Gastroesophageal sphincter (tissue), 4 donors: Measurements from ENCODE around the gene IGSF23. TPM values are rescaled to one million over a fixed set of nuclear protein-coding genes. Genes with fewer than 3 reads are reported as not detected.

Experiments
- ATAC-seq: fragments of 150-250 bp; one replicate; pipeline ENCODE4 v1.9.1; 2016; ENCODE audit warnings: mild to moderate bottlenecking, moderate library complexity
- H3K27ac ChIP-seq, 4 donors: fragments of 200-600 bp; sonication (generic) in 3 of 4; 1 replicate in 3 of 4; 2 replicates in 1 of 4; pipeline ENCODE4 v1.5.1; 2016 to 2019
- H3K27me3 ChIP-seq: fragments of 200-600 bp; sonication (generic); one replicate; pipeline ENCODE4 v1.5.1; 2019
- H3K36me3 ChIP-seq, 2 donors: fragments of 200-600 bp; sonication (generic); one replicate each; pipeline ENCODE4 v1.5.1; 2019; ENCODE audit warnings: control low read depth in 1 of 2
- H3K4me1 ChIP-seq, 3 donors: fragments of 200-600 bp; sonication (generic); 1 replicate in 2 of 3; 2 replicates in 1 of 3; pipeline ENCODE4 v1.5.1; 2016 to 2019; ENCODE audit warnings: control low read depth in 2 of 3
- H3K4me3 ChIP-seq, 2 donors: fragments of 200-600 bp; sonication (generic); one replicate each; pipeline ENCODE4 v1.5.1; 2019; ENCODE audit warnings: mild to moderate bottlenecking in 1 of 2, moderate library complexity in 1 of 2
- H3K9me3 ChIP-seq, 3 donors: fragments of 200-600 bp; sonication (generic); one replicate each; pipeline ENCODE4 v1.5.1; 2017 to 2019; ENCODE audit warnings: control low read depth in 2 of 3
- CTCF ChIP-seq, 4 experiments: fragments of 200-600 bp in 2 of 4; fragments of 450-650 bp in 2 of 4; sonication (generic) in 1 of 4; IDR thresholded peaks; one replicate each; pipeline ENCODE4 v1.5.1; 2017 to 2019; ENCODE audit warnings: antibody characterized with exemption in 4 of 4, mild to moderate bottlenecking in 2 of 4, moderate library complexity in 2 of 4
- EP300 ChIP-seq: sonication (generic); formaldehyde crosslinking; IDR thresholded peaks from one replicate; pipeline ENCODE4 v1.6.1; 2017; ENCODE audit warnings: antibody characterized with exemption, mild to moderate bottlenecking
- POLR2A ChIP-seq, 2 donors: fragments of 450-650 bp; IDR thresholded peaks; one replicate each; pipeline ENCODE4 v1.6.1; 2017; ENCODE audit warnings: antibody characterized with exemption in 2 of 2, mild to moderate bottlenecking in 2 of 2, moderate library complexity in 1 of 2
- POLR2AphosphoS5 ChIP-seq: sonication (generic); formaldehyde crosslinking; IDR thresholded peaks from one replicate; pipeline ENCODE4 v1.6.1; 2017; ENCODE audit warnings: antibody characterized with exemption
- WGBS, 2 donors: methylation state at CpG; one replicate each; pipeline ENCODE4 v1.1.5; 2018; ENCODE audit warnings: low coverage in 1 of 2; 5-methylcytosine and 5-hydroxymethylcytosine counted together
- total RNA-seq, 4 donors: library from RNA; depleted of rRNA; stranded (reverse); fragments of >200 nt; gene quantifications; one replicate each; pipeline ENCODE4 v1.1.0, GENCODE V29; 2016

The IGSF23 gene
- total RNA-seq, 4 donors from 2014 or later, result not detected

DNA sequence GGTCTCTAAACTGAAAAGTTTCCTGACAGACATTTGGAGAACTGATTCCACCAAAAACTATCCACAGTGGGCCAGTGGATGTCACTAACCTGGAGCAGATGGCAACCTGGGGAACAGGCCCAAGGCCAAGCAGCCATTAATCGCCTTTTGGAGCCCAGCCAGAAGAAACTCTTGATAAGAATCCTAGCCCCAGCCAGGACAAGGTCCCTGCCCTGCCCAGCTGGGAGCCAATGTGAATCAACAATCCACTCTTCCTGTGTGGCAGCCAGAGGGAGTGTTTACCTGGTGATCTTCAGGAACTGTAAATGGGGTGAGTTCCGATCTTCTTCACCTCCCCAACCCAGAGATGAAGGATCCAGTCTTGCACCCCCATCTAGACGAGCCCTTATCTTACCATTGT is 14.5 kb upstream of the IGSF23 start:
- H3K4me1 ChIP-seq, result no peaks in the 10 kb centered on the region
- no peak for TF ChIP-seq POLR2A (IDR thresholded peaks at IDR 0.05)
- TF ChIP-seq CTCF (IDR thresholded peaks at IDR 0.05), result no peak
- TF ChIP-seq POLR2AphosphoS5, result no peak
- TF ChIP-seq EP300, result no peak
- 27% methylated on average over 2 of the region's 3 CpGs; no CpG with 5 or more reads in 1 of the 2 donors for WGBS, 2 donors
- no peak for ATAC-seq
- H3K27me3 ChIP-seq, result peaks cover 64% of the 10 kb centered on the region
- H3K9me3 ChIP-seq, result peaks cover 0 to 12% (median 0%) of the 10 kb centered on the region in 3 donors
- no peak overlapping the region for H3K4me3 ChIP-seq
- no peak overlapping the region for H3K27ac ChIP-seq
- no peaks in the 10 kb centered on the region for H3K36me3 ChIP-seq

- peaks cover 0 to 12% (median 0%) of the 10 kb centered on the region in 3 donors for H3K9me3 ChIP-seq
- H3K4me1 ChIP-seq, result no peaks in the 10 kb centered on the region
- H3K36me3 ChIP-seq, result no peaks in the 10 kb centered on the region
- TF ChIP-seq POLR2A (IDR thresholded peaks at IDR 0.05), result no peak
- TF ChIP-seq EP300, result no peak
- no peak for TF ChIP-seq POLR2AphosphoS5
- no peak for TF ChIP-seq CTCF (IDR thresholded peaks at IDR 0.05)
- H3K4me3 ChIP-seq, result no peak overlapping the region
- no peak overlapping the region for H3K27ac ChIP-seq
- no peak for ATAC-seq
- H3K27me3 ChIP-seq, result peaks cover 69% of the 10 kb centered on the region
- 43 to 71% methylated on average over 3 to 4 of the region's 4 CpGs for WGBS, 2 donors
These were observed 12.9 kb upstream of the IGSF23 start for GRCh38 chr19:44600466-44600865.

- Histone ChIP-seq H3K4me3 (no peak overlapping the region), H3K27me3 (peaks cover 53% of the 10 kb centered on the region), H3K4me1 (no peaks in the 10 kb centered on the region), H3K36me3 (no peaks in the 10 kb centered on the region), H3K27ac (no peak overlapping the region), H3K9me3 (peaks cover 0 to 12% (median 0%) of the 10 kb centered on the region in 3 donors)
- WGBS, 2 donors, result 69 to 75% methylated on average over 3 to 5 of the region's 6 CpGs
- TF ChIP-seq POLR2AphosphoS5, result no peak
- TF ChIP-seq CTCF (IDR thresholded peaks at IDR 0.05), result no peak
- TF ChIP-seq EP300, result no peak
- TF ChIP-seq POLR2A (IDR thresholded peaks at IDR 0.05), result no peak
- no peak for ATAC-seq
These were observed 11.3 kb upstream of the IGSF23 start for GRCh38 chr19:44602081-44602480.

DNA sequence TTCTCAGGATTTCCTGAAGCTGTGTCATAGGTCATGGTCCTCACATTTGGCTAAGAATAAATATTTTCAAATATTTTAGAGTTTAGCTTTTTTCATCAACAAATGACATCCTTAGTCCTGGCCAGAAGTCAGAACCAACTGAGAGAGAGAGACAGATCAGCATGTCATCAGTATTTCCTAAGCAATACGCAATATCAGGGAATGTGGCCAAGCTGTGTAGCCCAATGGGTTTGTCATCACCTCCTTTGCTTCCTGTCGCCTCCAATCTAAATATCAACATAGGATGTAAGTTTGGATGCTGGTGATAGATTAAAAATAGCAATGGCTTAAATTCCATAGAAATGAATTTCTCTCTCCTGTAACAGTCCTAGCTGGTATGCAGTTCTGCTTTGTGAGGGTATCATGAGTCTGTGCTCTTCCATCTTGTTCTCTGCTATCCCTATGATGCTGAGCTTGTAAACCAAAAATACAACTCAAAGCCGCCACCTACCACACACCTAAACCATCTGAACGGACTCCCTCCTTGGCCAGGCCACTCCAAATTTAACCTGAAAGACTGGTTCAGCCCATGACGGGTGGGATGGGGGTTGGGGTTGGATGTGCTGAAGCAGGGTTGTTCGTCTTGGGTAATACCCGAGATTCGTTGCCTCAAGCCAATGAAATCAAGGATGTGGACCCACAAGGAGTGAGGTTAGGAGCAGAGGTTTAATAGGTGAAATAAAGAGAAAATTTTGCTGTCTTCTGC is 10.0 kb upstream of the IGSF23 start:
- H3K4me1 ChIP-seq, result no peaks in the 10 kb centered on the region
- ATAC-seq, result peak; percentile 68
- peaks cover 42% of the 10 kb centered on the region for H3K27me3 ChIP-seq
- 45 to 54% methylated on average over 2 to 4 of the region's 8 CpGs for WGBS, 2 donors
- no peaks in the 10 kb centered on the region for H3K36me3 ChIP-seq
- no peak overlapping the region for H3K4me3 ChIP-seq
- H3K9me3 ChIP-seq, result peaks cover 0 to 5% (median 0%) of the 10 kb centered on the region in 3 donors
- no peak for TF ChIP-seq EP300
- no peak for TF ChIP-seq CTCF (IDR thresholded peaks at IDR 0.05)
- TF ChIP-seq POLR2AphosphoS5, result no peak
- TF ChIP-seq POLR2A (IDR thresholded peaks at IDR 0.05), result no peak
- H3K27ac ChIP-seq, result no peak overlapping the region

GRCh38 chr19:44604241-44604640 is 9.1 kb upstream of the IGSF23 start:
- WGBS, 2 donors, result 47 to 77% methylated on average over 5 to 6 of the region's 6 CpGs
- TF ChIP-seq EP300 (no peak), POLR2A (IDR thresholded peaks at IDR 0.05) (no peak), CTCF (IDR thresholded peaks at IDR 0.05) (no peak), POLR2AphosphoS5 (no peak)

More at GRCh38 chr19:44604241-44604640, 9.1 kb upstream of the IGSF23 start:
- H3K9me3 ChIP-seq, result no peaks in the 10 kb centered on the region
- H3K4me1 ChIP-seq, result no peaks in the 10 kb centered on the region
- H3K4me3 ChIP-seq, result no peak overlapping the region
- H3K36me3 ChIP-seq, result no peaks in the 10 kb centered on the region
- H3K27ac ChIP-seq, result no peak overlapping the region
- H3K27me3 ChIP-seq, result peaks cover 41% of the 10 kb centered on the region
- ATAC-seq, result no peak
